Mucosa of rectum (tissue), 2 donors: ENCODE results near the gene SGCD.

ENCODE experiments used
- H3K27ac ChIP-seq, 2 donors: one replicate each; pipeline ENCODE4 v1.7.0; 2013; ENCODE audit warnings: inconsistent platforms in 2 of 2, low read depth in 2 of 2, low read length in 2 of 2
- H3K27me3 ChIP-seq, 2 donors: one replicate each; pipeline ENCODE4 v1.7.0; 2013; ENCODE audit warnings: low read length in 2 of 2; ENCODE audit not compliant: control insufficient read depth in 2 of 2, insufficient read depth in 2 of 2
- H3K36me3 ChIP-seq, 2 donors: one replicate each; pipeline ENCODE4 v1.7.0; 2013; ENCODE audit warnings: low read length in 2 of 2; ENCODE audit not compliant: control insufficient read depth in 2 of 2, insufficient read depth in 2 of 2
- H3K4me1 ChIP-seq, 2 donors: one replicate each; pipeline ENCODE4 v1.7.0; 2013; ENCODE audit warnings: low read length in 2 of 2, mild to moderate bottlenecking in 1 of 2; ENCODE audit not compliant: control insufficient read depth in 2 of 2, insufficient read depth in 2 of 2
- H3K4me3 ChIP-seq, 2 donors: one replicate each; pipeline ENCODE4 v1.7.0; 2013; ENCODE audit warnings: low read length in 2 of 2
- H3K9ac ChIP-seq, 2 donors: one replicate each; pipeline ENCODE4 v1.7.0; 2013; ENCODE audit warnings: low read length in 2 of 2, low read depth in 1 of 2, mild to moderate bottlenecking in 1 of 2
- H3K9me3 ChIP-seq, 2 donors: one replicate each; pipeline ENCODE4 v1.7.0; 2013; ENCODE audit warnings: low read length in 2 of 2; ENCODE audit not compliant: control insufficient read depth in 2 of 2
- donor health status: healthy.
- donor health status: Normal muscosa, but diverticular disease.

The SGCD gene

DNA sequence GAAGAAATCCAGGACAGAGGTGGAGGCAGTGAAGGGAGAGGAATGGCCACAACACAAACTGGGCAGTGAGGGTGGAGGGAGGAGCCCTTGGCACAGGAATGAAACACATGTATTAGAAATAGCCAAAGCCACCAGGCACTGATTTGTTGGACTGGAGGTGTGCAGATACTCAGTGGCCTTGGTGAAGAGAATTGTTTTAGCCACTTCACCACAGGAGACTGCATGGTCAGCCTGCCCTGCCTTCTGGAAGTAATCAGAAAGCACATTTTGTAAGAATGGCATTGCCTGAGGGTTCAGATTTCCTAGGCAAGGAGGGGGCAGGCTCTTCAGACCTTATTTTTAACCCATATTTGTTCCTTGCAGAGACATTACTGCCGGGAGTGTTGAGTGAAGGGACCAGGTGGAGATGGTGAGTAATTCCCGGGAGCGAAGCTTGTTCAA is 2.2 kb downstream of the SGCD start:
- Histone ChIP-seq H3K27me3 (no peaks in the 10 kb centered on the region), H3K4me1 (no peaks in the 10 kb centered on the region), H3K36me3 (no peaks in the 10 kb centered on the region), H3K9ac (no peak overlapping the region), H3K27ac (no peak overlapping the region), H3K9me3 (no peaks in the 10 kb centered on the region), H3K4me3 (no peak overlapping the region)

DNA sequence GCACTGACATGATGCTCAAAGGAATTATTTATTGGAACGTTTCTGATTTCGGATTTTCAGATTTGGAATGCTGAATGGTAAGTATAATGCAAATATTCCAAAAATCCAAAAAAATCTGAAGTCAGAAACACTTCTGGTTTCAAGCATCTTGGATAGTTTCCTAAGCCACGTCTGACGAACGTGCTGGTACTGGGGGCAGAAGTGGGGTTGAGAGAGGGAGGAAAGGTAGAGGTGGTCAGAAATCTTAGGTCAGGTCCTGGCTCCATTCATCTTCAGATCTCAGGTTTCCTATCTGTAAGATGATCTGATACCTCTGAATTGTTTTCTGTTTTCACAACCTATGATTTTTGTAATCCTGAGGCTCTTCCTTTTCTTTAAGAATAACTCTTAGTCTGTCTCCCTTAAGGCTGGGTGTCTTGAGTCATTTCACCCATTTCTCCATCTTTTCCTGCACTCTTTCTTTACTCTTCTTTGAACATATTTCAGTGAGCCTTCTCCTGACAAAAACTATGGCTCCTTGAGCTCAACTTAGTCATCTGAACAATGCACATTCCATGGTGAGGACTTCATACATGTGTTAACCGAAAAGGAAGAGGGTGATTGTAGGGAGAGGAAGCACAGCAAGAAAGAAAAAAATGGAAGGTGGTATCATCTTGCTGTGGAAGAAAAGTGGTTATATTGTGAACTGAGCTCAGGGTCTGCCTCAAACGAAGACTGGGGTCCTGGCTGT is 3.3 kb downstream of the SGCD start:
- Histone ChIP-seq H3K27ac (no peak overlapping the region), H3K36me3 (no peaks in the 10 kb centered on the region), H3K9me3 (no peaks in the 10 kb centered on the region), H3K4me3 (no peak overlapping the region), H3K4me1 (no peaks in the 10 kb centered on the region), H3K27me3 (no peaks in the 10 kb centered on the region), H3K9ac (no peak overlapping the region)

- H3K4me3 ChIP-seq, result no peak overlapping the region
- H3K27me3 ChIP-seq, result no peaks in the 10 kb centered on the region
- H3K4me1 ChIP-seq, result no peaks in the 10 kb centered on the region
- no peaks in the 10 kb centered on the region for H3K36me3 ChIP-seq
- H3K9ac ChIP-seq, result no peak overlapping the region
- no peaks in the 10 kb centered on the region for H3K9me3 ChIP-seq
- no peak overlapping the region for H3K27ac ChIP-seq
These were observed 4.2 kb downstream of the SGCD start for GRCh38 chr5:156331181-156331580.

DNA sequence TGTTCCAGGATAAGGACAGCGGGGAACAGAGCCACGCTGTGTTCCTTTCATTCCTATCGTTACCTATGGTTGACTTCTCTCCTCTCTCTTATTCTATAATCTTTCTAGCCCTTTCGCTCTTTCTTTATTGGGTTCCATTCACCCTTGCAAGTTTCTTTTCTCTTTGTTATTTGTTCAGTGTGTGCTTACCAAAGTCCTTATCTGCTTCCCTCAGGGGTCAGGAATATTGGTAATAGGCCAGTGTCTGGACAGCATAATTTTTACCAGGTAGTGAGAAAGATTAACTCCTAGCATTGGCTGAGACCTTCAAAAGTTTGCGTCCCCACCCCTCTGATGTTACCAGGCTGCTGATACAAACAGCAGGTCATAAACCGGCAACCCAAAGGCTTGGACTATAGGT is 4.9 kb downstream of the SGCD start:
- no peaks in the 10 kb centered on the region for H3K9me3 ChIP-seq
- H3K36me3 ChIP-seq, result no peaks in the 10 kb centered on the region
- H3K4me3 ChIP-seq, result no peak overlapping the region
- no peaks in the 10 kb centered on the region for H3K4me1 ChIP-seq
- no peak overlapping the region for H3K9ac ChIP-seq
- H3K27me3 ChIP-seq, result no peaks in the 10 kb centered on the region
- H3K27ac ChIP-seq, result no peak overlapping the region

DNA sequence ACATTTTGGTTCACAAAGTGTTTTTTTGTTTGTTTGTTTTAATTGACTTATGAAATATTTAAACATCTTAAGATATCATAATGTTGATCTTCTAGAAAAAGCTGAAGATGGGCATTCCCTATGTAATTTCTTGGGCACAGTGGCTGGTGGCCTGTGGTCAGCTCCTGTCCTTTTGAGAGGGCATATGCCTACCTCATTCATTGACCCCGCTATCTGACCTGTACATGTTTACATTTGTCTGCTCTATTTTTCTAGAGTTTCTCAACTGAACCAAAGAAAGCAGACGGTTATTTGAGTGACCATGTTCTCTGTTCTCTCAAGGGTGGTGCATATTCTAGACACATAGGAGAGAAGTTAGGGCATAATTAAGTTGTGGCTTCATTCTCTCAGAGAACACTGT is 5.3 kb downstream of the SGCD start:
- no peak overlapping the region for H3K4me3 ChIP-seq
- no peaks in the 10 kb centered on the region for H3K9me3 ChIP-seq
- no peak overlapping the region for H3K27ac ChIP-seq
- H3K9ac ChIP-seq, result no peak overlapping the region
- no peaks in the 10 kb centered on the region for H3K27me3 ChIP-seq
- no peaks in the 10 kb centered on the region for H3K4me1 ChIP-seq
- H3K36me3 ChIP-seq, result no peaks in the 10 kb centered on the region

DNA sequence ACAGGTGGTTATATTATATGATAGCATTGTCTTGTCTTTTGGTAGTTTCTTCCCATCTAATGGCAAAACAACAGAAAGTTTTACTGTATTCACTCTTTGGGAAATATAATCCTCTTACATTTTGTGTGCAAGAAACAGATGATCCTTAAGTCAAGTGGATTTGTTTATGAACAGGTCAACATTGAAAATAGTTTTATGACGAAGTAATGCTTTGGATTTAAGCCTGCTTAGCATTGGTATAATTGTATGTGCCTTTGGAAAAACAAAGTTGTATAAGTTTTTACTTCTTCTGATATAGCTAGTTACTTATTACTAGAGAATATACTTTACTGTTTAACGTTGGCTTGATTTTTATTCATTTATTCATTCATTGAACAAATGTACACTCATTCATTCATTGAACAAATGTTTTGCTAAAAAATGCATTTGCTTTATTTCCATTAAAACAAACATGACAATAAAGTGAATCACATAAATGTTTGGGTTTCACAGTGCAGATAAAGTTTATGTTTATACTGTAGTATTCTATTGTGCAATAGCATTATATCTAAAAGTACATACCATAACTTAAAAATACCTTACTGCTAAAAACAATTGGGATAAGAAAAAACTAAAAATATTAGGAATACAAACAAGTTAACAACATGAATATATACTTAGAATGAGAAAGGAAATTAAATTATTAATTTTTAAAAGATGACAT is 12.3 kb downstream of the SGCD start:
- no peaks in the 10 kb centered on the region for H3K36me3 ChIP-seq
- H3K9ac ChIP-seq, result no peak overlapping the region
- no peaks in the 10 kb centered on the region for H3K4me1 ChIP-seq
- no peaks in the 10 kb centered on the region for H3K9me3 ChIP-seq
- H3K27ac ChIP-seq, result no peak overlapping the region
- no peaks in the 10 kb centered on the region for H3K27me3 ChIP-seq
- H3K4me3 ChIP-seq, result no peak overlapping the region

DNA sequence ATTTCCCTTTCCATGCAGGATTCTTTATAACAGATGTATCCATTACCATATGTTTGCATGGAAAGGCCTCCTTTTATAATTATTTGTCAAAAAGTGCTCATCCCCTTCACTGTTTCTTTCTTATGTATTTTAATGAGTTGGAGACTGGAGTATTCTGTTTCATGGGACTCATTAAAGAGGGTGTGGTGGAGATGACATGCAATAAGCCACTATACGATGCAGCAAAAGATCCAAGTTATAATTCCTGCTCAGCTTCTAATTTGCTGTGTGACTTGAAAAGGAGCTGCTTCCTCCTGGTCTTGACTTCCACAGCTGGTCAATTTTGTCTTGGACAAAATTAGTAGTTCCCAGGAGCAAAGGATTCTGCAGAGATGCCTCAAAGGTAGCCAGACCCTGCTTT is 13.9 kb downstream of the SGCD start:
- no peaks in the 10 kb centered on the region for H3K4me1 ChIP-seq
- H3K27ac ChIP-seq, result no peak overlapping the region
- no peaks in the 10 kb centered on the region for H3K36me3 ChIP-seq
- H3K9ac ChIP-seq, result no peak overlapping the region
- no peaks in the 10 kb centered on the region for H3K27me3 ChIP-seq
- no peak overlapping the region for H3K4me3 ChIP-seq
- H3K9me3 ChIP-seq, result no peaks in the 10 kb centered on the region

- Histone ChIP-seq H3K36me3 (no peaks in the 10 kb centered on the region), H3K9ac (no peak overlapping the region), H3K9me3 (no peaks in the 10 kb centered on the region), H3K27ac (no peak overlapping the region), H3K27me3 (no peaks in the 10 kb centered on the region), H3K4me3 (no peak overlapping the region), H3K4me1 (no peaks in the 10 kb centered on the region)
These were observed 23.3 kb downstream of the SGCD start for GRCh38 chr5:156350256-156350655.

GRCh38 chr5:156351423-156351822 is 24.5 kb downstream of the SGCD start:
- H3K9me3 ChIP-seq, result no peaks in the 10 kb centered on the region
- no peaks in the 10 kb centered on the region for H3K36me3 ChIP-seq
- no peaks in the 10 kb centered on the region for H3K4me1 ChIP-seq
- H3K4me3 ChIP-seq, result no peak overlapping the region
- H3K27ac ChIP-seq, result no peak overlapping the region
- H3K27me3 ChIP-seq, result no peaks in the 10 kb centered on the region
- H3K9ac ChIP-seq, result no peak overlapping the region

- Histone ChIP-seq H3K9me3 (no peaks in the 10 kb centered on the region), H3K27ac (no peak overlapping the region), H3K36me3 (no peaks in the 10 kb centered on the region), H3K4me3 (no peak overlapping the region), H3K9ac (no peak overlapping the region), H3K27me3 (no peaks in the 10 kb centered on the region), H3K4me1 (no peaks in the 10 kb centered on the region)
These were observed 27.6 kb downstream of the SGCD start for GRCh38 chr5:156354571-156354970.
